Right lobe of liver (tissue), 6 donors: Measurements from ENCODE around the gene LMBR1. TPM values are rescaled to one million over a fixed set of nuclear protein-coding genes. Genes with fewer than 3 reads are reported as not detected.

ENCODE experiments used
- ATAC-seq, 4 donors: fragments of 200-7000 bp; cut with Tn5 transposase; one replicate each; pipeline ENCODE4 v1.9.1; 2020; ENCODE audit warnings: mild to moderate bottlenecking in 4 of 4, moderate library complexity in 4 of 4
- DNase-seq, 3 donors: peaks; one replicate each; pipeline ENCODE4 v3.0.0-alpha.2; 2020
- H3K27ac ChIP-seq, 3 donors: fragments of 200-600 bp; one replicate each; pipeline ENCODE4 v1.8.0; 2022
- H3K27me3 ChIP-seq, 2 donors: fragments of 200-600 bp; one replicate each; pipeline ENCODE4 v1.8.0; 2022
- H3K36me3 ChIP-seq, 4 donors: fragments of 200-600 bp; sonication (generic) in 1 of 4; one replicate each; pipeline versions ENCODE4 v1.5.1 to v1.8.0; 2017 to 2022; ENCODE audit warnings: control low read depth in 1 of 4
- H3K4me1 ChIP-seq, 4 donors: fragments of 200-600 bp; sonication (generic) in 1 of 4; one replicate each; pipeline versions ENCODE4 v1.5.1 to v1.8.0; 2017 to 2022; ENCODE audit warnings: control low read depth in 1 of 4
- H3K4me3 ChIP-seq, 3 donors: fragments of 200-600 bp; one replicate each; pipeline ENCODE4 v1.8.0; 2022
- H3K9me3 ChIP-seq, 4 donors: fragments of 200-600 bp; sonication (generic) in 1 of 4; one replicate each; pipeline versions ENCODE4 v1.5.1 to v1.8.0; 2017 to 2022; ENCODE audit warnings: control low read depth in 1 of 4
- CTCF ChIP-seq, 4 donors: fragments of 200-600 bp in 3 of 4; fragments of 450-650 bp in 1 of 4; IDR thresholded peaks; one replicate each; pipeline versions ENCODE4 v1.5.1 to v1.8.0; 2016 to 2022; ENCODE audit warnings: antibody characterized with exemption in 4 of 4, mild to moderate bottlenecking in 2 of 4
- POLR2A ChIP-seq: fragments of 450-650 bp; IDR thresholded peaks from one replicate; pipeline ENCODE4 v1.6.1; 2017; ENCODE audit warnings: antibody characterized with exemption, mild to moderate bottlenecking
- WGBS: methylation state at CpG from one replicate; pipeline ENCODE4 v1.1.6; 2018; ENCODE audit warnings: low coverage, low lambda C conversion rate; ENCODE audit not compliant: insufficient coverage; ENCODE audit errors: missing lambda C conversion rate; 5-methylcytosine and 5-hydroxymethylcytosine counted together
- intact Hi-C, 2 donors: fragments of 100-400 bp; cut with DNase I; formaldehyde crosslinking; loops; one replicate each; pipeline versions ENCODE4 v1.11.2 to v1.14.1; 2022
- total RNA-seq, 6 experiments: library from RNA; depleted of rRNA in 2 of 6; stranded (reverse); fragments of >200 nt in 2 of 6; fragmentation: NEBNext Ultra II Directional in 3 of 6; extraction: Animal tissue kit (Norgen Biotek cat#: 25700) in 3 of 6; gene quantifications; one replicate each; pipeline versions ENCODE4 v1.1.0 to v1.2.4, GENCODE V29; 2016 to 2023
- donor health status: DM: no; HTN: yes; CAD: no.
- donor health status: DM: no; HTN: no; CAD: no.
- donor health status: DM: no; HTN: no; CAD: no.
- donor health status: DM: no; HTN: yes; CAD: no.
- donor health status: DM: no; HTN: yes; CAD: no.

LMBR1 gene
- total RNA-seq, 6 experiments from 2014 or later, result 25.1 to 34.5 (median 31.7) TPM

GRCh38 chr7:156682928-156683327 is 210.1 kb downstream of the LMBR1 start:
- no peak for TF ChIP-seq POLR2A
- TF ChIP-seq CTCF (IDR thresholded peaks at IDR 0.05), result no peak
- no peak for DNase-seq
- intact Hi-C loops, result no loop called here
- no peak overlapping the region for H3K27ac ChIP-seq
- H3K4me3 ChIP-seq, result no peak overlapping the region
- H3K27me3 ChIP-seq, result no peaks in the 10 kb centered on the region
- H3K36me3 ChIP-seq, result peaks cover 0 to 15% (median 1%) of the 10 kb centered on the region in 4 donors
- ATAC-seq, result no peak
- H3K9me3 ChIP-seq, result no peaks in the 10 kb centered on the region
- H3K4me1 ChIP-seq, result no peaks in the 10 kb centered on the region
- 87% methylated on average over 2 of the region's 2 CpGs for WGBS

- no peak for DNase-seq
- no peak for ATAC-seq
- no peak overlapping the region for H3K4me3 ChIP-seq
- H3K9me3 ChIP-seq, result no peaks in the 10 kb centered on the region
- H3K36me3 ChIP-seq, result peaks cover 0 to 23% (median 1%) of the 10 kb centered on the region in 4 donors
- H3K4me1 ChIP-seq, result no peaks in the 10 kb centered on the region
- TF ChIP-seq CTCF (IDR thresholded peaks at IDR 0.05), result no peak
- TF ChIP-seq POLR2A, result no peak
- no peak overlapping the region for H3K27ac ChIP-seq
- intact Hi-C loops, result no loop called here
- WGBS, result 71% methylated on average over 1 of the region's 1 CpG
- H3K27me3 ChIP-seq, result no peaks in the 10 kb centered on the region
Observed at GRCh38 chr7:156680281-156680680, 212.7 kb downstream of the LMBR1 start.

GRCh38 chr7:156677374-156678054 is 215.5 kb downstream of the LMBR1 start:
- Histone ChIP-seq H3K4me1 (no peaks in the 10 kb centered on the region), H3K27ac (no peak overlapping the region), H3K36me3 (peaks cover 0 to 17% (median 0%) of the 10 kb centered on the region in 4 donors), H3K27me3 (no peaks in the 10 kb centered on the region), H3K4me3 (no peak overlapping the region), H3K9me3 (no peaks in the 10 kb centered on the region)
- 80% methylated on average over 2 of the region's 9 CpGs for WGBS
- intact Hi-C loops, result no loop called here
- ATAC-seq (no peak), DNase-seq (no peak)
- no peak for TF ChIP-seq POLR2A
- no peak for TF ChIP-seq CTCF (IDR thresholded peaks at IDR 0.05)

GRCh38 chr7:156676263-156676662 is 216.7 kb downstream of the LMBR1 start:
- no peak overlapping the region for H3K27ac ChIP-seq
- no peaks in the 10 kb centered on the region for H3K4me1 ChIP-seq
- no peaks in the 10 kb centered on the region for H3K9me3 ChIP-seq
- WGBS, result 93% methylated on average over 6 of the region's 19 CpGs
- DNase-seq (no peak), ATAC-seq (peak in 1 of 4 donors; percentile 24)
- H3K36me3 ChIP-seq, result peaks cover 0 to 9% (median 0%) of the 10 kb centered on the region in 4 donors
- H3K27me3 ChIP-seq, result no peaks in the 10 kb centered on the region
- TF ChIP-seq POLR2A (no peak), CTCF (IDR thresholded peaks at IDR 0.05) (no peak)
- H3K4me3 ChIP-seq, result no peak overlapping the region
- intact Hi-C loops, result no loop called here
